RWPE2 (cell line): ENCODE measurements around the gene ATP2A3.

Source experiments
- ATAC-seq: fragments of 200-7000 bp; cut with Tn5 transposase; 3 replicates; pipeline ENCODE4 v1.9.1; 2021; ENCODE audit warnings: low read depth
- DNase-seq: peaks from one replicate; pipeline ENCODE4 v3.0.0-alpha.2; 2020; ENCODE audit warnings: low spot score
- H3K27ac ChIP-seq: fragments of 450-650 bp; 2 replicates; pipeline ENCODE4 v1.5.1; 2017; ENCODE audit warnings: mild to moderate bottlenecking; ENCODE audit not compliant: poor library complexity, severe bottlenecking
- H3K27me3 ChIP-seq: fragments of 250-450 bp; sonication (Bioruptor Pico); 2 replicates; pipeline ENCODE4 v1.5.1; 2021; ENCODE audit warnings: mild to moderate bottlenecking, moderate library complexity; ENCODE audit not compliant: insufficient read depth, poor library complexity, severe bottlenecking
- H3K36me3 ChIP-seq: fragments of 250-450 bp; sonication (Bioruptor Pico); 2 replicates; pipeline ENCODE4 v1.5.1; 2020; ENCODE audit warnings: low read depth, mild to moderate bottlenecking, moderate library complexity
- H3K4me1 ChIP-seq: fragments of 250-450 bp; sonication (Bioruptor Pico); 2 replicates; pipeline ENCODE4 v1.5.1; 2021; ENCODE audit warnings: mild to moderate bottlenecking, moderate library complexity; ENCODE audit not compliant: insufficient read depth, poor library complexity, severe bottlenecking
- H3K4me3 ChIP-seq: fragments of 250-450 bp; sonication (Bioruptor Pico); 2 replicates; pipeline ENCODE4 v1.5.1; 2021; ENCODE audit warnings: mild to moderate bottlenecking, moderate library complexity; ENCODE audit not compliant: severe bottlenecking
- H3K9me3 ChIP-seq: fragments of 250-450 bp; sonication (Bioruptor Pico); 2 replicates; pipeline ENCODE4 v1.5.1; 2021; ENCODE audit warnings: mild to moderate bottlenecking, moderate library complexity; ENCODE audit not compliant: severe bottlenecking
- TF ChIP-seq, protein P1 (sequence below): fragments of 450-650 bp; IDR thresholded peaks from one replicate; pipeline ENCODE4 v1.5.1; 2017; ENCODE audit warnings: mild to moderate bottlenecking, moderate library complexity; ENCODE audit not compliant: poor library complexity, severe bottlenecking

The ATP2A3 gene

GRCh38 chr17:3925684-3926485 is 38.4 kb downstream of the ATP2A3 start:
- TF ChIP-seq, protein P1, sequence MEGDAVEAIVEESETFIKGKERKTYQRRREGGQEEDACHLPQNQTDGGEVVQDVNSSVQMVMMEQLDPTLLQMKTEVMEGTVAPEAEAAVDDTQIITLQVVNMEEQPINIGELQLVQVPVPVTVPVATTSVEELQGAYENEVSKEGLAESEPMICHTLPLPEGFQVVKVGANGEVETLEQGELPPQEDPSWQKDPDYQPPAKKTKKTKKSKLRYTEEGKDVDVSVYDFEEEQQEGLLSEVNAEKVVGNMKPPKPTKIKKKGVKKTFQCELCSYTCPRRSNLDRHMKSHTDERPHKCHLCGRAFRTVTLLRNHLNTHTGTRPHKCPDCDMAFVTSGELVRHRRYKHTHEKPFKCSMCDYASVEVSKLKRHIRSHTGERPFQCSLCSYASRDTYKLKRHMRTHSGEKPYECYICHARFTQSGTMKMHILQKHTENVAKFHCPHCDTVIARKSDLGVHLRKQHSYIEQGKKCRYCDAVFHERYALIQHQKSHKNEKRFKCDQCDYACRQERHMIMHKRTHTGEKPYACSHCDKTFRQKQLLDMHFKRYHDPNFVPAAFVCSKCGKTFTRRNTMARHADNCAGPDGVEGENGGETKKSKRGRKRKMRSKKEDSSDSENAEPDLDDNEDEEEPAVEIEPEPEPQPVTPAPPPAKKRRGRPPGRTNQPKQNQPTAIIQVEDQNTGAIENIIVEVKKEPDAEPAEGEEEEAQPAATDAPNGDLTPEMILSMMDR: no peak
- no peak for DNase-seq
- no peak overlapping the region for H3K27ac ChIP-seq
- no peaks in the 10 kb centered on the region for H3K27me3 ChIP-seq
- no peaks in the 10 kb centered on the region for H3K9me3 ChIP-seq
- H3K4me1 ChIP-seq: no peaks in the 10 kb centered on the region
- ATAC-seq: no peak
- H3K36me3 ChIP-seq: no peaks in the 10 kb centered on the region
- H3K4me3 ChIP-seq: no peak overlapping the region

DNA sequence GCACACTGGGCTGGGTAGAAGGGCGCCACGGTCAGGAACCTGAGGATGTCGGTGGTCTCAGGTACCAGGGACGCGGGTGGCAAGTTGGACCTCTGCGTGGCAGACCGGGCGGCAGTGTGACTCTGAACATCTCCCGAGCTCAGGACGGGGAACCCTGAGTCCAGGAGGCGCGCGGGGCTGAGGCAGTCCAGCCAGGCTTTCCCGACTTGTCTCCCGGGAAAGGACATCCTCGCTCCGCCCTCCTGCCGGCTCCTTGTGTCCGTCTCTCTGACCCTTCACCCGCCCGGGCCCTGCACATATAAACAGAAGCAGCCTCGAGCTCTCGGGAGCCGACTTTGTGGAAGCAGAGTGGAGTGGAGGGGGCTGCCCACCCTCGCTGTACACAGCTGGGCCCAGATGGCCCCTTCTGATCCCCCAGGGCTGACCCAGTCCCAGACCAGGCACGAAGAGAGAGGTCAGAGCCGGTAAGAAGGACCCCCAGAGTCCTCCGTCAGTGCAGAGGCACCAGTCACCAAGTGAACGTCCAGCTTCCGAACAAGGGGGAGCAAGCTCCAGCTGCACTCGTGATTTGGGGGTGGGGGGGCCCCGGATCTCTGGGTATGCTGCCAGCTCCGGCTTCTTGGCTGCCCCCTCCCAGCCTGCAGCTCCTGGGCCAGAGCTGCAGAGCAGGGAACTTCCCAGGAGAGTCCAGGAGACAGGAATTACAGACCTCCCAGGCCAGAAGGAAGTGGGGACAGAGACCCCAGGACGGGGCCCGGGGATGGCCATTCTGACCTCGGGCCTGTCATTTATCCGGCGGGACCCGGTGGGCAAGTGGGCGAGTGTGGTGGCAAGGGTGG is 39.5 kb downstream of the ATP2A3 start:
- ATAC-seq: no peak

DNA sequence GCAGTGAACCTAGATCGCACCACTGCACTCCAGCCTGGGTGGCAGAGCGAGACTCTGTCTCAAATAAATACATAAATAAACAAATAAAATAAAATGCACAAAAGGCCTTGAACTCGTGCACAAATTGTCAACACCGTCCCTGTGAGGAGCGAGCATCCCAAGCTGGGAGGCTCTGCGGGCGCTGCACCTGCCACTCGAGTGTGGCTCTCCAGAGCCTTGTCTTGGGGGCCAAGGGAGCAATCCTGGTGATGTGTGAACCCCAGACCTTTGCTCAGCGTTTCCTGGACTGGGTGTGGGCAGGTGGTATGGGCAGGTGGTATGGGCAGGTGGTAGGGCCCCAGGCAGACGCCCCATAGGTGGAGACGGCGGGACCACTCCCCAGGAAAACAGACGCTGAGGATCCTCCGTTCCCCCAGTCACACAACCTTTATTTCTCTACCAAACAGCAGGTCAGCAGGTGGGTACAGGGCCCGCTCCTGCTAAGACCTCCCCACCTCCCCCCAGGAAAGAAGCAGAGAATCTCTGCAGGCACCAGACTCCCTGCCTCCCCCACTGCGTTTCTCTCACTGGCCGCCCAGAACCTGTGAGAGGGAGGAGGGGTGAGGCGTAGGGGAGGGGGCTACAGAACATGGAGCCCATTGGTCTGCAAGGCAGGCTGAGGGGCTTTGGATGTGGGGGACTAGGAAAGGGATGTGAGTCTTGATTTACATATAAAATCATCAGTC is 40.6 kb downstream of the ATP2A3 start:
- Histone ChIP-seq H3K9me3 (no peaks in the 10 kb centered on the region), H3K4me1 (no peaks in the 10 kb centered on the region), H3K36me3 (no peaks in the 10 kb centered on the region), H3K27me3 (no peaks in the 10 kb centered on the region), H3K27ac (no peak overlapping the region), H3K4me3 (no peak overlapping the region)
- ATAC-seq: no peak
- TF ChIP-seq, protein P1: no peak
- DNase-seq: no peak

More for the DNA sequence above, 39.5 kb downstream of the ATP2A3 start:
- H3K27ac ChIP-seq: no peak overlapping the region
- no peaks in the 10 kb centered on the region for H3K27me3 ChIP-seq
- H3K4me3 ChIP-seq: no peak overlapping the region
- H3K4me1 ChIP-seq: no peaks in the 10 kb centered on the region
- H3K36me3 ChIP-seq: no peaks in the 10 kb centered on the region
- no peaks in the 10 kb centered on the region for H3K9me3 ChIP-seq
- no peak for DNase-seq
- TF ChIP-seq, protein P1: no peak

DNA sequence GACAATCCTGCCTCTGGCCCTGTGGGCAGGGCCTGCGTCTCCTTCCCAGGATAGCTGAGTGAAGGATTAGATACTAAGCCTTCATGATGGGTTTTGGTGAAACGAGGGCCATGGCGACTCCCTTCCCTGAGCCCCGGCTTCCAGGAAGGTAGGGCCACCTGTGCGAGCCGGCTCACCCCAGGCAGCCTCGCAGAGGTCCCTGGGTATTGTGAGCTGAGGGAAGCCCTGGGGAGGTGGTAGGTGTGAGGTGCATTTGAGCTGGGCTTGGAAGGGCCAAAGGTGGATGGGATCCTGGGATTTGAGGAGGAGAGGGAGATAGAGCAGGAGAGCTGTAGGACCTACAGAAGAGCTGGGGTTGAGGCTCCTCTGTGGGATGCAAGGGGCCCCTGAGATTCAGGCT is 41.5 kb downstream of the ATP2A3 start:
- no peaks in the 10 kb centered on the region for H3K4me1 ChIP-seq
- DNase-seq (no peak), ATAC-seq (no peak)
- no peaks in the 10 kb centered on the region for H3K27me3 ChIP-seq
- no peaks in the 10 kb centered on the region for H3K36me3 ChIP-seq
- no peaks in the 10 kb centered on the region for H3K9me3 ChIP-seq
- TF ChIP-seq, protein P1: no peak
- no peak overlapping the region for H3K4me3 ChIP-seq
- no peak overlapping the region for H3K27ac ChIP-seq
